Hypothalamus (tissue), 51 donors: ENCODE data around the gene ADGRD1.
A peak's percentile ranks its signal among the peaks of the same experiment; 100 is the strongest.

Experiments used
- DNase-seq, 51 donors: peaks; one replicate each; lab custom pipeline; 2025; lab: John Stamatoyannopoulos, UW

ADGRD1 gene

DNA sequence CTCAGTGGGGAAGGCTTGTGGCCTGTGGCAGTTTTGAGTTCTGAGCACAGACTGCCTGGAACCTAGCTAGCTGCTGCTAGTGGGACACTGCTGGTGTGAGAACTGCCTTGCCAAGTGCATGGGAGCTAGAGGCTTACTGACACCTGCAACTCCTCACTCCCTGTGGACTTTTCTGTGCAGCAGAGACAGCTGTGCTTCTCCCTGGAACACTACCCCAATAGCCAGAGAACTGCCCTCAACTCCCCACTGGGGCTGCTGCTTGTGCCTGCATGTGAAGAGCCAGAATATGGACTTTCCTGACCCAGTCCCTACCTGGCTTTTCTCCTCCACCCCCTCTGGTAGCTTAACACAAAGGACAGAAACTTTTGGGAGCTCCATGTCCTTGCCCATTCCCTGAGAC lies 222.6 kb downstream of the ADGRD1 start:
- DNase-seq = no peak

- no peak for DNase-seq
Measured at GRCh38 chr12:131176926-131177325, 223.2 kb downstream of the ADGRD1 start.

- DNase-seq = no peak
Measured at GRCh38 chr12:131177599-131177998, 223.9 kb downstream of the ADGRD1 start.

GRCh38 chr12:131187602-131188001 lies 233.9 kb downstream of the ADGRD1 start:
- DNase-seq = no peak

GRCh38 chr12:131188131-131189050 lies 234.7 kb downstream of the ADGRD1 start:
- no peak for DNase-seq

DNA sequence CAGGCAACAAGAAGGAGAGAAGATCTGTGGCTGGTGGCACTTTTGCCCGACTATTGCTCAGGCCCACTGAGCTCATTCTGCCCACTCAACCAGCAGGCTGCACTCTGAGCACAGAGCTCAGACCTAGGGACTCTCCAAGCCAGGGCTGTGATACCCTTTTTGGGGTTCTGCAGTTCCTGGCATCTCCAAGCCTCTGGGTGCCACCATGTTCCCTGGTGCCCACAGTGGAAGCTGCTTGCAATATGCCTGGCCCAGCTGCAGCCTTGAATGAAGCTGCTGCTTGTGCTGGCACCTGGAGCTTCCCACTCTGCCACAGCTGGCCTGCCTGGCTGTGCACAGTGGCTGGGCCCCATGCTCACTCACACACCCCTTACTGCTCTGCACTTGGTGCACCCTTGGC lies 236.1 kb downstream of the ADGRD1 start:
- peak in 1 of 51 donors; percentile 3 for DNase-seq

DNA sequence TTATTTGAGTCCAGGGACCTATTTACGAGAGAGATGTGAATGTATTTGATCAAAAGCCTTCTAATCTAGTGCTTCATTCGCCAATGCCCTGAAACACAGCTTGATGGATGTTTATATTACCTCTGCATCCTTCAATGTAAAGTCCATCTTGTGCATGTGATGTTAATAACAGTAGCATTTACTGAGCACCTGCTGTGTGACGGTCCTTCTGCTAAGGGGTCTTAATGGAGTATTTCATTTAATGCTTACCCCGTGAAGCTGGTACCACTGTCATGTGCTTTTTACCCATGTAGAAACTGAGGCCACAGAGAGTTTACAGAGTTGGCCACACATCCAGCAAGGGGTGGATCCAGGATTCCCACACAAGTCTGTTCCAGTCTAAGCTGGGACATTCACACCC lies 237.3 kb downstream of the ADGRD1 start:
- DNase-seq = no peak
